ENCODE measurements around the gene CYP20A1.
A peak's percentile ranks its signal among the peaks of the same experiment; 100 is the strongest.
"Not testable (repeated sequence)": the region's sequence is repeated elsewhere in the genome, so short reads cannot be mapped to it uniquely, and the experiment has no call there.

CYP20A1 gene

DNA sequence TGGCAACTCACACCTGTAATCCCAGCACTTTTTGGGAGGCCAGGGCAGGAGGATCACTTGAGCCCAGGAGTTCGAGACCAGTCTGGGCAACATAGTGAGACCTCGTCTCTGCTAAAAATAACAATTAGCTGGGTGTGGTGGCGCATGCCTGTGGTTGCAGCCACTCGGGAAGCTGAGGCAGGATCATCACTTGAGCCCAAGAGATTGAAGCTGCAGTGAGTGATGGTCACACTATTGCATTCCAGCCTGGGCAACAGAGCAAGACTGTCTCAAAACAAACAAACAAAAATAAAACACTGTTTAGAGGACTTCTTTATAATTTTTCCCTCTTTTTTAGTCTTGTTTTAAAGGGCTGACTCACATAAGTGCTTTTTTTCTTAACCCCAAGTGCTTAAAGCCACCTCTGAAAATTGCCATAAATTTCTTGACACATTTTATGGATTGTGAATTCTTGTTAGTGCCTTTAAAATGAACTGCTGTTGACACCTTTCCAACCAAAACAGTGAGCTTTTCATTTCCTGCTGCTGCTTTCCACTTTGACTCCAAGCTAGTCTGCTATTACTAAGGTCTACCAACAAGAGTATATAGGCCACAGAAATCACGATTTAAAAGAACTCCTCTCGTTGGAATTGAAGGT, 41.7 kb downstream of the CYP20A1 start:
- no peak for DNase-seq

DNA sequence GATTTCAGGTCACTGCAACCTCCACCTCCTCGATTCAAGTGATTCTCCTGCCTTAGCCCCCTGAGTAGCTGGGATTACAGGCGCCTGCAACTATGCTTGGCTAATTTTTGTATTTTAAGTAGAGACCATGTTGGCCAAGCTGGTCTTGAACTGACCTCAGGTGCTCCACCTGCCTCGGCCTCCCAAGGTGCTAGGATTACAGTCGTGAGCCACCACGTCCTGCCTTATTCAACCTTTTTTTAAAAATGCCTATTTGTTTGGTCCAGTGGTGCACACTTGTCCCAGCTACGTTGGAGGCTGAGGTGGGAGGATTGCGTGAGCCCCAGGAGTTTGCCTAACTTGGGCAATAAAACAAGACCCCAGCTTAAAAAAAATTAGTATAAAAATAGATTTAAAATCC, 43.3 kb downstream of the CYP20A1 start:
- DNase-seq = no peak

DNA sequence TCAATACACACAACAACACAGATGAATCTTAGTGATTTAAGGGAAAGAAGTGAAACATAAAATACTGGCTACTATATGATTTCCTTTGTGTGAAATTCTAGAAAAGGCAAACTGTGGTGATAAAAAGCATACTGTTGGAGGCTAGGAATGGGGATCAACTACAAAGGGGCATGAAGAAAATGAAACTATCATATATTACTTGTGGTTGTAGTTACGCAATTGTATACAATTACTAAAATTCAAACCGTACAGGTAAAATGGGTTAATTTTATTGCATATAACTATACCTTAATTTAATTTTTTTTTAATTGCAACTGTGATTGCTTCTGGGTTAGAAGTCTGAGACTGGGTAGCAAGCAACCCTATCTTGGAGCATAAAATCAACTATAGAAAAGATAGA, 47.7 kb downstream of the CYP20A1 start:
- DNase-seq = no peak

DNA sequence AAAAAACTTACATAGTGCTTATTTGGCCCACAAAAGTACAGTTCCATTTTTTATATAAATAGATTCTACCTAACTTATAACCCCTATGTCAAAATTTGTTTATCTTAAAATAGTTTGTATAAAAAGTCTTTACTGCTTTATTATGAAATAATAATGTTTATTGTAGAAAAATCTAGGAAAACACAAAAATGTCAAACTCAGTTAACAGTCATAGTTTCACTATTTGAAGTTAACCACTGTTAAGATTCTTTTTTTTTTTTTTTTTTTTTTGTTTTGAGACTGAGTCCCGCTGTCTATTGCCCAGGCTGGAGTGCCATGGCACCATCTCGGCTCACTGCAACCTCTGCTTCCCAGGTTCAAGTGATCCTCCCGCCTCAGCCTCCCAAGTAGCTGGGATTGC, 62.8 kb downstream of the CYP20A1 start:
- DNase-seq = no peak

DNA sequence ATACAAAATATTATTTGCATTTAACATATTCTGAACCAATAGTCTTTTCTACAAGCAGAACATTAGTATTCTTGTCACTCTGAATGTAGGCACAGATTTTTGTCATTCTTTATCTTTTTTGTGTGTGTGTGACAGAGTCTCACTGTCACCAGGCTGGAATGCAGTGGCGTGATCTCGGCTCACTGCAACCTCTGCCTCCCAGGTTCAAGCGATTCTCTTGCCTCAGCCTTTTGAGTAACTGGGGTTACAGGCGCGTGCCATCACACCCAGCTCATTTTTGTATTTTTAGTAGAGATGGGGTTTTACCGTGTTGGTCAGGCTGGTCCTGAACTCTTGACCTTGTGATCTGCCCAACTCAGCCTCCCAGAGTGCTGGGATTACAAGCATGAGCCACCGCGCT, 63.8 kb downstream of the CYP20A1 start:
- DNase-seq = not testable (repeated sequence)

DNA sequence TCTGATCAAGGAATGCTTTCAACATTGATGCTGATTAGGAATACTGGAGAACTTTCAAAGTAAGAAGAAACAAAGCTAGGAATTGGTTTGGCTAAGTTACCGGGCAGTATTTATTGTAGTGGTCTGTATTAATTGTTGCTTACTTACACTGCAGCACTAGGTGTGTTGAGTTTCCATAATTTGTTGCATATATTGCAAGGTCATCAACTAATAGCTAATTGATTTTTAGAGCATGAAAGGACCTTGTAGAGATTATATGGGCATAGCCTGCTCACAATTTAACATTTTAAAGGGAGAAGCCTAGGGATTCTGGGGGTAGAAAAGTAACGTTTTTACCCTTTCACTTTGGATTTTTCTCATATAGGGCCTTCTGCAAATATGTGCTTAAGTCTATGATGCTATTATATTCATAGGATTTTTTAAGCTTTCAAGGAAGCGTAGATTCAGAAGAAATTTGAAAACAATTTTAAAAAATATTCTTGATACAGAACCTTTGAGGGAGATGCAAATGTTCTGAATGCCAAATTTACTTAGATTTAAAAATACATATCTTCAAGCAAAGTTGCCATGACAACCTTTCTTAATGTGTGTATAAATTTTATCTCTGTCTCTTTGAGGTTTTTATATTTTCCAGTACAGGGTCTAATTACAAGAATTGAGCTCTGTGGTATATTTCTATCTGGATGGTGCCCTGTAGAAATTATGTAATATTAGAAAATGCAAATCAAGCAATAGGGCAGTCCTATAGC, 72.0 kb downstream of the CYP20A1 start:
- DNase-seq = no peak

DNA sequence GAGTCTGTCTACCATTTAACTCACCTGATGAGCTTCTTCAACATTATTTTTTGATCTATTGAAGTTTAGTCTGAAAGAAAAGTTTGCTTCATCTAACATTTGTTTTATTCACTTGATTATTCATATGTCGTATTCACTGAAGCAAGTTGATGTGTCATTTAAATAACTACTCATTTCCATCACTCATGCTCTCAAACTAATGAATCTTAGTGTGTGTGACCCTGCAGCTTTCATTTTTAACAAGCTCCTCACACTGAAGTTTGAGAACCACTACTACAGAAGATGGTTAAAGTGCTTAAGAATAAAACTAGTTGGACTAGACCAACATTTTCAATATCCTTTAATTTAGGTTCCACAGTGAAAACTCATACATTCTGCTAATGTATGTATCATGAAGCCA, 87.5 kb downstream of the CYP20A1 start:
- no peak for DNase-seq

DNA sequence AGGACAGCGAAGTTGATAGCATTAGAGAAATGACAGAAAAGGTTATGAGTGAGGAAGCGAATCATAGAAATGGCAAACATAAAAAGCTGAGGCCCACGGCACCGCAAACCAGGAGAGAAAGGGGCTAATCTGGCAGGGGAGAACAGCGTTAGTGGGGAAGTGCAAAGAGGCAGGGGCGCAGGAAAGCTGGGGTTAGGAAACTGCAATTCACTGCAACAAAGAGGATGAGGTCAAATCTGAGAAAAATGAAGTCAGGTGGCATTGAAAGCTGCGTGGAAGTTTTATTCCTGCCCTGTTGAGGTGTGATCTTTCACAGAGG, 88.7 kb downstream of the CYP20A1 start:
- peak in 3 of 58 donors; percentile 20 to 55 (median 27) for DNase-seq

DNA sequence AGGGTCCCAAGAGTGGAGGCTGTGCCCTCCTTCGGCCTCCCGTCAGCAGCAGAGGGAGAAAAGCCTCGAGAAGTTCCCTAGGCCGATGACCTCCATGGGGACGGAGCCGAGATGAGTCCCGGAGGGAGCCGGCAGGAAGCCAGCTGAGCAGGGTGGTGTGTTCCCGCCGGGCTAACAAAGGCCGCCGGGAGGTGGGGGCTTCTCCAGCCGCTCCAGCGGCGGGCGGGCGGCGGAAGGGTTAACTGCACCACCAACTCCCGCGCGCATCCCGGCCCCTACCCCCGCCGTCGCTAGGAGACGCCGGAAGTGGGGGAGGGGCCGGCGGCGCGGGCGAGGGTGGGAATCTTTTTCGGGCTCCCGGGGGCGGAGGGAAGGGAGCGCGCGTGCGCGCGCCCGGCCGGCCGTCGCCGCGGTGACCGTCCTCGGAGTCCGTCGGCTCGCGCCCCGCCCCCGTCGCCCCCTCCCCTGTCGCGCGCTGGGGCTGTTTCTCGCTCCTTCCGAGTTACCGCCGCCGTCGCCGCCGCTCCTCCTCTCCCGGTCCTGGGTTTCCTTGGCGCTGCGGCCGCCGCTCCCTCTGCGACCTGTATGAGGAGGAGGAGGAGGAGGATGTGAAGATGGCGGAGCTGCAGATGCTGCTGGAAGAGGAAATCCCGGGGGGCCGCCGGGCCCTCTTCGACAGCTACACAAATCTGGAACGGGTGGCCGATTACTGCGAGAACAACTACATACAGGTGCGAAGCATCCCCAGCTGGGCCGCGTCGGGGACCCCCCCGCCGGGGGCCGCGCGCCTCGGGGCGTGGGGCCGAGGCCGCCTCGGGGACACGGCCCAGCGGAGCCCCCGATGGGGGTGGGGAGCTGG, 89.3 kb downstream of the CYP20A1 start, which contains the start of gene ABI2:
Gene ABI2, plus strand, starts transcription at position 494 of the 859 bp plus-strand sequence. Its CDS starts 121 bp downstream, at position 615.
- peak in 57 of 58 donors; percentile 48 to 90 (median 83) for DNase-seq

DNA sequence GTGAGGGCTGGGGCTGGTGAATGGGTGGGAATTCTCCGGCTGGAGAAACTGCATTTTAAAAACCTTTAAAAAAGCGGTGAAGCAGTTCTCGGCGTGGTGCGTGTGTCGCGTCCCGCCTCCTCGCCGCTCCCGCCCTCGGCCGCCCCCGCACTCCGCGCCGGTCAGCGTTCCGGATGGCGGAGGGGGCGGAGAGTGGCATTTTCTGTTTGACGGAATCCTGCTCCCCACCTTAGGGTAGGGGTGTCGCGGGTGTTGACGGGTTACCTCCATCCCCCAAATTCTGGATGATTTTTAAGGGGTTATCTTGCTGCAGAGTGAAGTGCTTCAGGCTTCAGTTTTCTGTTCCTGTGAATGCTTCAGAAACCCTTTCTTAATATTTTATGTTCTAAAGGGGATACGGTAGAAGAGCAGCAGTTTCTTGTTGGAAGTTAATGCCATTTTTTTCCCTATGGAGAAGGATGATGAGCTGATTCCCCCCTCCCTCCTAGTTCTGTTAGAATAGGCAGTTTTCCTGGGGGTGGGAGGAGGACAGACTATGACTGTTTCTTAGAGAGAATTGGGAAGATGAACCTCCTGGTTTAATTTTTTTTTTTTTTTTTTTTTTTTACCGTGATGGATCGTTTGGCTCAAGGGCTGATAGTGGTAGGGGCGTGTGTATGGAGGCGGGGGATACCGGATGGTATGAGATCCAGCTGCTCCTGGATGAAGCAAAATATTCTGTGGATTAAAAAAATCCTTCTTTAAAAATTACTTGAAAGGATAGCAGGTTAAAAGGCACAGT, 90.1 kb downstream of the CYP20A1 start:
- peak in 40 of 58 donors; percentile 4 to 58 (median 31) for DNase-seq

DNA sequence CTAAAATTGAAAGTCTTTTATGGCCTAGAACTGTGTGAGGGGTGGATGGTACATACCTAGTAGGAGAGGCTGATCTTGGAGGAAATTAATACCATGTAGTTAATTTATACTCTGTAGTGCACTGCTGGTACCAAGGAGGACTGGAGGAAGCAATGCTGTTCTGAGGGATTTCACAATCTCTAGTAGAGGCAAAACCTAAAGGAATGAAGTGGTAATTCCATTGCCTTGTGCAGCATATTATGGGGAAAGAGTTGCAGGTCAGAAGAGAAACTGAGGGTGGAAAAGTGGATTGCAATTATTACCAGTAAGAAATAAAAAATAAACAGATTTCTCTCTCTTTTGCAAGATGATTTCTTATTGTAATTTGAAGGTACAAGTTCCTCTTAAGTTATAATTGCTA, 91.6 kb downstream of the CYP20A1 start:
- DNase-seq = no peak

DNA sequence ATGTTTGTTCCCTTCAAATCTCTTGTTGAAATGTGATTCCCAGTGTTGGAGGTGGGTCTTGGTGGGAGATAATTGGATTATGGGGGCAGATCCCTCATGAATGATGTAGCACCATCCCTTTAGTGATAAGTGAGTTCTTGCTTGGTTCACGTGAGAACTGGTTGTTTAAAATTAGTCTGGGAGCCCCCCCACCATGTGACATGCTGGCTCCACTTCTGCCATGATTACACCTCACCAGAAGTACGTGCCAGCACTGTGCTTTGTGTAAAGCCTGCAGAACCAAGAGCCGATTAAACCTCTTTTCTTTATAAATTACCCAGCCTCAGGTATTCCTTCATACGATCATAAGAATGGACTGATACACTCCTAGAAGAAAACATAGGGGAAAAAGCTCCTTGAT, 99.5 kb downstream of the CYP20A1 start:
- no peak for DNase-seq

DNA sequence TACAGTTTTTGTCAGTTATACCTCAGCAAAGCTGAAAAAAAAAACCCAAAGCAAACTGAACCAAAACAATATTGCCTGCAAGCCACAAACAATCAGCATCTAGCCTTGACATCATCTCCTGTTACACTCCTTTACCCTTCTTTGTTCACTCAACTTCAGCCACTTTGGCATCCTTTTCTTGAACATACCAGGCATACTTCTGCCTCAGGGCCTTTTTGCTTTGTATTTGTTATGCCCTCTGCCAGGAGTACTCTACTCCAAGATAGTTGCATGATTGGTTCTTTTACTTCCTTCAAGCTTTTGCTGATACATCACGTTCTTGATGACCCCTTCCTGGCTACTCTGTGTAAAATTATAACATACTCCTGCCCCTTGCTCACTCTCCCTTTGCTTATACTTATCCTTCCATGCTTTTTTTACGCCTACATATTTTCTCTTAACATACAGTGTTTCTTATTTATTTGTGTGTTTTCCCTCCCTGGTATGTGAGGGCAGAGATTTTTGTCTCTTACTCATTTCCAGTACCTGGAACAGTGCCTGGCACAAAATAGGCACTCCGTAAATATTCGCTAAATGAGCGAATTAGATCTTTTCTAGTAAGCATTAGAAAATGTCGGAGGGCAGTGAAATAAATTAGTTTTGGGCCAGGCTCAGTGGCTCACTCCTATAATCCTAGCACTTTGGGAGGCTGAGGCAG, 102.1 kb downstream of the CYP20A1 start:
- DNase-seq = no peak

DNA sequence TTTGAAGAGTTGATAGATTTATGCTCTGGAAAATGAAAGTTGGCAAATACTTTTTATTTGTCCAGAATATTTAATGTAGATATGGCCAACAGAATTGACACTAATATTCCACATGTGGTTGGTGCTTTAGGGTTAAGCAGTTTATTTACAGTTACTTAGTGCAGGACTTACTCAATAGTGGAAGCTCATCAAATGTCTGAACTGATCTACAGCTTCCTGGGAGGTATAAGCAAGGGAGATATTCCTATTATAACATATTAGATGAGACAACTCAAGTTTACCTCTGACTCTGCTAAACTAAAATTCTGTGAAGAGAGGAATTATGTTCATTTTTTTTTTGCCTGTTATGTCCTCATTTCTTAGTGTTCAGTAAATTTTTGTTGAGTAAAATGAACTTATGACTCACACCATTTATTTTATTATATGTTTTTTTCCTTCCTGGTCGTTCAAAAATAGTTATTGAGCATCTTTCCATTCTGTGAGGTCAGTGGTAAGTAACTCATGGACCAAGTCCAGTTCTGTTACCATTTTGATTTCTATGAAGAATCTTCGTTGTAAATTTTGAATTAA, 103.0 kb downstream of the CYP20A1 start:
- DNase-seq = no peak

DNA sequence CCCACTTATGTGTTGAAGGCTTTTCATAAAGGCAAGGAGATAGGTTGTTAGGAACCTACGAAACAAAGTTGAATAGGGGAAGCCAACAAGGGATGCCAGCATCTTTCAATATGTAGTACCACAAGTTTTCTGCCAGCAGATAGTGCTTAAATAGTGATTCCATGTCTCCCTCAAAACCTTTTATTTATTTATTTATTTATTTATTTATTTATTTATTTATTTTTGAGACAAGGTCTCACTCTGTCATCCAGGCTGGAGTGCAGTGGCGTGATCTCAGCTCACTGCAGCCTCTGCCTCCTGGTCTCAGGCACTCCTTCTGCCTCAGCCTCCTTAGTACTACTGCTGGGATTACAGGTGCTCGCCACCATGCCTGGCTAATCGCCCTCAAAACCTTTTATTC, 103.6 kb downstream of the CYP20A1 start:
- DNase-seq = not testable (repeated sequence)

DNA sequence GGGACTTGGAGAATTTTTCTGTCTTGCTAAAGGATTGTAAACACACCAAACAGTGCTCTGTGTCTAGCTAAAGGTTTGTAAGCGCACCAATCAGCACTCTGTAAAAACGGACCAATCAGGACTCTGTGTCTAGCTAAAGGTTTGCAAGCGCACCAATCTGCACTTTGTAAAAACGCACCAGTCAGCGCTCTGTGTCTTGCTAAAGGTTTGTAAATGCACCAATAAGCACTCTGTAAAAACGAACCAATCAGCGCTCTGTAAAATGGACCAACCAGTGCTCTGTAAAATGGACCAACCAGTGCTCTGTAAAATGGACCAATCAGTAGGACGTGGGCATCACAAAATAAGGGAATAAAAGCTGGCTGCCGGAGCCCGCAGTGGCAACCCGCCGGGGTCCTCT, 105.8 kb downstream of the CYP20A1 start:
- no peak for DNase-seq

DNA sequence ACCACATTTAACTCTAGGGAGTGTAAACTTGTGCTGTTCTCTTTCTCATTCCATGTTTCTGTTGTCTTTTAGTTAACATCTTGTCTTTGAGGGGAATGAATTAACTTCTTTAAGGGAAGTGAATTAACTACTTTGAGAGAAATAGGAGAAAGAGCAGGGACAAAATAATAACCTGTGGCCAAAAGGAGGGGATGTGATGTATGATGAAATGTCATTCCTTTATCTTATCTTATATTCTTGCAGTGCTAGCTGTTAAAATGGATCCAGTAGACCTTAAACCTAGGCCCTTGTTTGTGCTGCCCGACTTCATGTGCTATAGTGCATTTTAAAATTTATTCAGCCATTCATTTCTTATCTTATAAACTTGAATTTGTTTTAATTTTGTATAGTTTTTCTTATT, 107.8 kb downstream of the CYP20A1 start:
- DNase-seq = no peak

DNA sequence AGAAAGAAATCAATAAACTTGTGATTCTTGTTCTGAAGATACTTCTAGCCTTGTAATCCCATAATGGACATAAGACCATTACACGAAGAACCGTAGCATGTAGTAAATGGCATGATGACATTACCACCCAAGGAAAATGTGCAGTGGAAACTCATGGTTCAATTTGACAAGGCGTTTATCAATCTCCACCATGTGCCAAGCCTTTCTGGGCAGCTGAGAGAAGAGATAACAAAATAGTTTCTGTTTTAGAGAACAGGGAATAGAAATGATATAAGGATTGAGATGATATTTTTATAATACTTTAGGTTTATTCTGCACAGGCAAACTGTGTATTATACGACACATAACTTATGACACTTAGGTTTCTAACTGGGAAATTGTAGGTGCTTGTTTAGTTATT, 108.6 kb downstream of the CYP20A1 start:
- no peak for DNase-seq

DNA sequence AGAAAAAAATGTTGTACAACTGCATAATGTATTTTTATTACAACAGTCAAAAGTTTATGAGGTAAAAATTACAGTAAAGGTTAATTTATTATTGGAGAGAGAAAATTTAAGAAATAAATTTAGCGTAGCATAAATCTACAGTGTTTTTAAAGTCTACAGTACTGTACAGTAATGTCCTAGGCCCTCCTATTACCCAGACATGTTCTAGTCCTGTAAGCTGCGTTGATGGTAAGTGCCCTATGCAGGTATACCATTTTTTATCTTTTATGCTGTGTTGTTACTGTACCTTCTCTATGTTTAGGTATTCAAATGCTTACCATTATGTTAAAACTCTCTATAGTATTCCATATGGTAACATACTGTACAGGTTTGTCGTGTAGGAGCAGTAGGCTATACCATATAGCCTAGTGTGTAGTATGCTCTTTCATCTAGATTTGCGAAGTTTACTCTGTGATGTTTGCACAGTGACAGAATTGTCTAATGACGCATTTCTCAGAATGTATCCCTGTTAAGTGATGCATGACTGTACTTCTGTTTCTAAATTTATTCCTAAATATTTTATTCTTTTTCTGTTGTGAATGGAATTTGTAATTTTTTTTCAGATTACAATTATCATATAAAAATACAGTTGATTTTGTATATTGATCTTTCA, 113.9 kb downstream of the CYP20A1 start:
- no peak for DNase-seq

DNA sequence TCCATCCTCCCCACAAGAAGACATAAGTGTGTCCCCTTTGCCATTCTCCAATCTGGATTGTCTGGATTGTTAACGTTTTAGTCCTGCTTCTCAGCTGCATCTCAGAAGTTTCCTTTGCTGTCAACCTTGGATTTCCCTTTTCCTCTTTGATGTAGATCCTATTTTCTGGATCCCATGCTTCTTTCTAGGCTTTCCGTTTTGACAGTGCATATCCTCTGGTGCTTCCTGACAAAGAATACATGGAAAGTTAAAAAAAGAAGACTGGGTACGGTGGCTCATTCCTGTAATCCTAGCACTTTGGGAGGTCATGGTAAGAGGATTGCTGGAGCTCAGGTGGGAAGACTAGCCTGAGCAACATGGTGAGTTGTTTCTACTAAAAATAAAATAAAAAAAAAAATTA, 116.1 kb downstream of the CYP20A1 start:
- DNase-seq = no peak

All from anterior cingulate cortex (tissue), 58 donors.